DMS153 (cell line): ENCODE data around the gene GATA5.
A peak's percentile ranks its signal among the peaks of the same experiment; 100 is the strongest.
"Not testable (repeated sequence)": the region's sequence is repeated elsewhere in the genome, so short reads cannot be mapped to it uniquely, and the experiment has no call there.

Source experiments
- DNase-seq: peaks from one replicate; lab custom pipeline; 2025; lab: John Stamatoyannopoulos, UW

Gene GATA5

GRCh38 chr20:62430866-62431447, 44.8 kb downstream of the GATA5 start:
- DNase-seq: no peak

GRCh38 chr20:62430311-62430853, 45.4 kb downstream of the GATA5 start:
- no peak for DNase-seq

DNA sequence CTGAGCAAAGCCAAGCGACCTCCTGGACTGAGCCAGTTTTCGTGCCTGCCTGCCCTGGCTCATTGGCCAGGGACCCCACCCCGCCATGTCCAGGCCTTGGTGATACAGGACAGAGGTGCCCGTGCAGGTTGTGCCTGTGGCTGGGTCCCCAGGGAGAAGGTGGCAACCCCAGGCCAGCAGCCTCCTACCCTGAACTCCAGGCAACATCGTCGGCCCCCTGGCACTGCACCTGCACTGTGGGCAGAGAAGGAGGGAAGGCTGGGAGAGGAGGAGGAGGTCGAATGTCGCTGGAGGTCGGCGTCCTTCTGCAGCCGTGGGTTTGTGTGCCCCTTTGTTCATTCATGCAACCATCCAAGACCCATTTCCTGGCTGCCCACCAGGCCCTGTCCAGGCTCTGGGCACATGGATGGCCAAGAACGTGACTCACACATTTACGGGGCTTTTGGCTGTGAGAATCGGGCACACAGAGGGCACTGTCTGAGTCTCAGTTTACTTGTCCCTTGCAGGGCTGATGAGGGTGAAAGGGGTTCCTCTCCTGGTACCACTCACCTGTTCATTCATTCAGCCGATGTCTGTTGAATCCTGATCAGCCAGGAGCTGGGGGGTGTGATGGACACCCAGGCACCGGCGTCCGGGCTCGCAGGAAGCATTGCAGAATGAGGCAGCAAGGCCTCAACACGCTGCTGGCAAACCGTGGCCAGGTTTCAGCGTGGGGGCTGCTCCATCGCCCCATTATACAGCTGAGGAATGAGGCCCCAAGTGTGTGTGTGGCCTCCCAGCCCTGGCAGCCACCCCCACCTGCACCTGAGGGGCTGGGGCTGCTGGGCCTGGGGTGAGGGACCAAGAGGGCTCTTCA, 46.1 kb downstream of the GATA5 start:
- DNase-seq: no peak

- no peak for DNase-seq
Measured at GRCh38 chr20:62428396-62429295, 47.1 kb downstream of the GATA5 start.

DNA sequence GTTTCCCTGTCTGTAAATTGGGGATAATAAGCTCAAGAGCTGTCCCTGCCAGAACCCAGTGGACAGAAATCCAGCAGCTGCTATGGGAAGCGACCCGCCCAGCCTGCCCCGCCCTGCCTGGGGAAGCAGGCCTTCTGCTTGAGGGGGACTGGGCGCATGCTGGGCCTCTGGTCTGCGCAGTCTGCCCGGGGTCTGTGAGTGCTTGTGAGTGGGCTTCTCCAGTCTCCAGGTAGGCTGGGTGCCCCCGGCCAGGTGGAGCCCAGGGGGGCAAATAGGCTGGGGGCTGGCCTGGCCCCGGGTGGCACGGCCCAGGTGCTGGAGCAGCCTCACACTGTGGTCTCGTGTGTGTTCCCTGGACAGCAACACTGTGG, 47.8 kb downstream of the GATA5 start:
- no peak for DNase-seq

DNA sequence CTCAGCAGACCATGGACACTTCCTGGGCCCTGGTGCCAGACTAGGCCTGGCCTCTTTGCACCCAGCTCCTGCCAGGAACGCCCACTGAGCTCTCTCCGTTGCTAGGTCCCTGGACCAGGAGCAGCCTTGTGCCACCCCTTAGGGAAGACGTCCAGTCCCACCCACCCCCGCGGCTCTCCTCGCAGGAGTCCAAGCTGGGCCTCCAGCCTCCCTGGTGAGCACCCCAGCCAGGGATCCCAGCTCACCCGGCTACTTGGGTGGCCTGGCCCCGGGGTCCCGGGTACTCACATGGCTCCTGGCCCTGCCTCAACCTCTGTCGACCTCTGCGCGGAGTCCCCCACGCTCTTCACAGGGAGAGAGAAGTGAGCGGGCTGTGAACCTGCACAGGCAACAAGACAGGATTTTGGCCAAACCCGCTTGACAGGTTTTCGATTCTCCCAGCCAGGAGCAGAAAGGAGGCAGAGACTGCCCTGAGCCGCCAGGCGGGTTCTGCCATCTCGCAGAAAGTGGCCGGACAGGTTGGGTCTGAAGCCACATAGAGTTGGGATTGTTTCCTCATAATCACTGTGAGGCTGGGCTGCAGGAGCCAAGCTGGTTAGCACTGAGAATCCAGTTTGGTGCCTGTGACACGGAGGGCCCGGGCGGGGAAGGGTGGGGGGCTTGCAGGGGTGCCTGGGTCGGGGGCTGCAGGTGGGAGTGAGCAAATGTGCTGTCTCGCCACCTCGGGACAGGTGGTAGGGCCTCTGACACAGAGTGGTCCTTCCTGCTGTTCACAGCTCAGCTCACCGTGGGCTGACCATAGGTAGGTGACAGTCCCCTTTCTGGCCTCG, 48.4 kb downstream of the GATA5 start, which contains the start of gene RBBP8NL:
TSS of gene RBBP8NL (minus strand) at position 368 of the 830 bp plus-strand sequence. CDS start 7,892 bp downstream, outside the sequence.
- DNase-seq: peak; percentile 90

GRCh38 chr20:62426699-62427131, 49.1 kb downstream of the GATA5 start:
- peak; percentile 19 for DNase-seq

DNA sequence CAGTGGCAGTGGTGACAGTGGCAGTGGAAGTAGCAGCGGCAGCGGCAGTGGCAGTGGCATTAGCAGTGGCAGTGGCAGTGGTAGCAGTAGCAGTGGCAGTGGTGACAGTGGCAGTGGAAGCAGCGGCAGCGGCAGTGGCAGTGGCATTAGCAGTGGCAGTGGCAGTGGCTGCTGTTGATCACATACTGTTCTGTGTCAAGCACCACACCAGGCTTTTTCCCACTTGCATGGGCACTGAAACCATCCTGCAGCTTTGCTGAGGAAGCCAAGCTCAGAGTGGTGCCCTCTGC, 49.8 kb downstream of the GATA5 start:
- not testable (repeated sequence) for DNase-seq

DNA sequence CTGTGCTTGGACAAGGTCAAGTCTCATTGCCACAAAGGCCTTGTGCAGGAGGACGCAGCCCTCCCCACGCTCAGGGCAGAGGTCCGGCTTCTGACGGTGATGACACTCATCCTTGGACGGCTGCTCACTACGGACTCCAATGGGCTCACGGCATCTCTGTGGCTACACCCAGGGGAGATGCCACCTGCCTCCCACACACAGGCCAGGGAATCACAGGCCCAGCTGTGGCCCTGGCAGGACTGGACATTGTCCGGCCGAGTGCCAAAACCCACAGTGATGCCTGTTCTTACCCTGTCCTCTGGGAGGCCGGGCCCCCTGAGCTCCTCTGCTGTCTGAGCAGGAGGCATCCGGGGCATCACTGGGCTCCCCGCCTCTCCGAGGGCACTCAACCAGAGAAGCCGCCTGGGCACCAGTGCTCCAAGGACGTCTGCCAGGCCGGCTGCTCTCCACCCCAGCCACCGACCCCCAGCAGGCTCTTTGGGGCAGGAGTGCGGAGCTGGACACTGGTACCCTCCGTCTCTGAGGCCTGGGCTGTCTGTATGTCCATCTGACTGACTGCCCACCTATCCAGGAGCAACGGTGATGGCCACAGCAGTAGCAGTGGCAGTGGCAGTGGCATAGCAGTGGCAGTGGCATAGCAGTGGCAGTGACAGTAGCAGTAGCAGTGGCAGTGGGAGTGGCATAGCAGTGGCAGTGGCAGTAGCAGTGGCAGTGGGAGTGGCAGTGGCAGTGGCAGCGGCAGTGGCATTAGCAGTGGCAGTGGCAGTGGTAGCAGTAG, 50.3 kb downstream of the GATA5 start:
- DNase-seq: no peak

GRCh38 chr20:62424249-62425107, 51.3 kb downstream of the GATA5 start:
- DNase-seq: no peak

- no peak for DNase-seq
Measured at GRCh38 chr20:62423326-62423706, 52.5 kb downstream of the GATA5 start.

GRCh38 chr20:62422636-62423325, 53.0 kb downstream of the GATA5 start:
- no peak for DNase-seq

GRCh38 chr20:62421716-62421990, 54.1 kb downstream of the GATA5 start:
- no peak for DNase-seq

DNA sequence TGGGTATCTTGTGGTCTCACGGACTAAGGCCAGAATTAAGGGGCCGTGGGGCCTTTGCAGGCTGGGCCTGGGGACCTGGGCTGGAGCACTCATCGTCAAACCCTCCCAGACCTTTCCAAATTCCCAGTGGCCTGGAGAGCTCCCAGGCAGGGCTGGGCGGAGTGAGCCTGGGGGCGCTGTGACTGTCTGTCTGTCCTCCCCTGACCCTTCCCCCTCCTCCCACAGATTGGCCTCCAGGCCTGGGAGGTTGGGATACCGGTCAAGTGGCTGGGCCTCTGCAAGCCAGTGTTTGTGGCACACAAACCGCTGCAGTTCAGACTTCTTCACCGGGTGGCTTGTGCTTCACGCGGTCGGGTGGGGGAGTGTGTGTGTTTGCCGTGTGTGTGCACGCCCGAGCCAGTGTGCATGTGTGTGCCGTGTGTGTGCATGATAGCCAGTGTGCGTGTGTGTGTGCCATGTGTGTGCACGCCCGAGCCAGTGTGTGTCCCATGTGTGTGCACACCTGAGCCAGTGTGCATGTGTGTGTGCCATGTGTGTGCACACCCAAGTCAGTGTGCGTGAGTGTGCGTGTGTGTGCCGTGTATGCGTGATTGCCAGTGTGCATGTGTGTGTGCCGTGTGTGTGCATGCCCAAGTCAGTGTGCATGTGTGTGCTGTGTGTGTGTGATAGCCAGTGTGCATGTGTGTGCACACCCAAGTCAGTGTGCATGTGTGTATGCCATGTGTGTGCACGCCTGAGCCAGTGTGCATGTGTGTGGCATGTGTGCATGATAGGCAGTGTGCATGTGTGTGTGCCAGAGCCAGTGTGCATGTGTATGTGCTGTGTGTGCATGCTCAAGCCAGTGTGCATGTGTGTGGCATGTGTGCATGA, 54.7 kb downstream of the GATA5 start:
- DNase-seq: no peak

DNA sequence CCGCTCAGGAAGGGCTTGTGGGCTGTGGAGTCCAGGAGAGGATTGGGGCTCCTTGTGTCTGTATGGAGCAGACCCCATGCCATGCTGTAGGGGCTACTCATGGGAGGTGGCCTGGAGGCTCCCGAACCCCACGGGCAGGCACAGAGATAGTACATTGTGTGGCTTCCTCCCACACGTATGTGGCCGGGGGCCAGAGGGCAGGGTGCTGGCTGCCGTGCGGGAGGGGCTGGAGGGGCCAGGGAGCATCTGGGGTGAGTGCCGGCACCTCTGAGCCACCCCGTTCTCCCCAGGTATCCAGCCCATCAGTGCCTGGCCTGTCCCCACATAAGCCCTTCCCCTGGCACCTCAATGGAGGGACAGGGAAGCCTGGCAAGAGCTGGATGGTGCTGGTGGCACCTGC, 56.0 kb downstream of the GATA5 start:
- DNase-seq: no peak

DNA sequence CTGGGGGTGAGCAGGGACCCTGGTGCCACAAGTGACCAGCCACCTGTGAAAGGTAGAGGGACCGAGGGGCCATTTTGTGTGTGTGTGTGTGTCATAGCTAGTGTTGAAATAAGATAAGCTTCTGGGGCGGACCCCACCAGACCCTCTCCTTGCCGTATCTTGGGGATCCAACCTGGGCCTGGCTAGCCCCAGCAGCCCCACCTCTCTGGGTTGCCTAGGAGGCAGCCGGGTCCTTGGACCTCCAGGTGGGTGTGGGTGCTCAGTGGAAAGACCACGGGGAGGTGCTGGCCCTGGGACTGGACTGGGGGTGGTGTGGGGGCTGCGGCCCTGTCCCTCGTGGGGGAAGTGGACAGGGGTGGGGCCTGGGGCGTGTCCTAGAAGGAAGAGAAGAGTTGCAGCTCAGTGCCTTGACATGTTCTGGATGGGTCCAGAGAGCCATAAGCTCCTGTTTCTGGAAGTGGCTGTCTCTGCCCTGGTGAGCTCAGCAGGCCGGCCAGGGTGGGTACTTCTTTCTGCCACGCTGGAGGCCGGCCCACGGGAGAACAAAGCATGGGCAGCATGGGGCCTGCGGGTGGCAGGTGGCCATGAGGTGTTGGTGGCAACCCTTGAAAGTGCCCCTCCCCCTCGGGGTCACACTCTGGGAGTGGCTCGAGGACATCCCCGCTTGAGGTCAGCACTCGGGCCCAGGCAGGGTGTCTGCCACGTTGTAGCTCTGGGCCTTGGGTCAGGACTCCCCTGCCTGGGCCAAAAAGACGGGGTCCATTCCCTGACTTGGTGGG, 56.9 kb downstream of the GATA5 start:
- no peak for DNase-seq

- DNase-seq: no peak
Measured at GRCh38 chr20:62417981-62418708, 57.6 kb downstream of the GATA5 start.
